GM19468 (cell line): Measurements from ENCODE around the gene POLA1.

Source experiments
- ATAC-seq: cut with Tn5 transposase; IDR thresholded peaks from one replicate; pipeline ENCODE4 v1.9.1; 2021; ENCODE audit warnings: mild to moderate bottlenecking, moderate library complexity, moderate number of reproducible peaks; ENCODE audit not compliant: unreplicated experiment; ENCODE audit errors: extremely low read depth

POLA1 gene

DNA sequence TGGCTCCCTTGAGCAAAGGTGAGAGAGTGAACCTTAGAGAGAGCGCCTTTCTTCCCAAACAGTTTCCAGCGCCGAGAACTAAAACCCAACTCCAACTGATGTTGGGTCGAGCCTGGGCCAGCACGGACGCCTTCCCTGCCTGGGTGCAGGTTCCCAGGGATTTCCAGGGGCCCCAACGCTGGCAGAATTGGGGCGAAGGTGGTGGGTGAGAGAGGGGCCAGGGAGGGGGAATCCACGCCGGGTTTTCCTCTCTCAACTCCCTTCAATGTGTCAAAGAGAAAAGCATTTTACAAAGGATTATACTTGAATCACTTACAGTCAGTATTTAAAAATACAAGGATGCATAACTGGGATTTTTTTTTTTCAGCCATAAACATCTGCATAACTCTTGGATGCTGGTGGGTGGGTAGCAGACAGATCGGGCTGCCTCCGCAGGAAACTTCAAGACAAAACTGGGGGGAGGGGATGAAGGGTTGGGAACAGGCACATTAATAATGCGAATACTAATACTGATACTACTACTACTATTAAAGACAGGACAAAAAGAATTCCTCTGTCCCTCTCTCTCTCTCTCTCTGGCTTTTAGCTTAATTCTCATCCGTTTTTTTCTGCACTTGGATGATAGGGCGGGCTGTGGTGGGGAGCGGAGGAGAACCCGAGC lies 323.4 kb downstream of the POLA1 start:
- no peak for ATAC-seq

DNA sequence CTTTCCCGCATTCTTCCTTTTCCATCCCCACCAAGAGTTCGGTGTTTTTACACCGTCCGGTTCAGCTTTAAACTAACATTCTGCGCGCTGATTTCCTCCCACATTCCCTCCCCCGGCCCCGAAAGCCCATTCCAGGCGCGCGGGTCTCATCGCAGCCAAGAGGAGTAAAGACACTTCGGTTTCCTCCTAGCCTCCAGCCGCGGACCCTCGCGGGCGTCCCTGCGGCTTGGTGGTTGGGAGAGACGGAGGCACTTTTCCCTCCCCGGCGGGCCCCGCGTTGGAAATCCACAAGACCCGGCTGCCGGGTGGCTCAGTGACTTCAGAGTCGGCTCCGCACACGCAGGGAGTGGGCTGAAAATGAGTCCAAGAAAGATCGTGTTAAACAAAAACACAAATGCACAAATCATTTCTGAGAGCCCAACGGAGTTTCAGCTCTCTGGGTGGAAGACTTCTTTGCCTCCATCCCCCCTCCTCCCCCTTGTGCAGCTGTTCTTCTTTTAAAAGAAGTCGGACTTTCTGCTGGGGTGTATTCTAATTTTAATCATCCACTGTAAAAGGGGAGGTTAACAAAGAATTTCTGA lies 324.0 kb downstream of the POLA1 start:
- no peak for ATAC-seq

- ATAC-seq: no peak
Observed at GRCh38 chrX:25018682-25019081, 325.0 kb downstream of the POLA1 start.

DNA sequence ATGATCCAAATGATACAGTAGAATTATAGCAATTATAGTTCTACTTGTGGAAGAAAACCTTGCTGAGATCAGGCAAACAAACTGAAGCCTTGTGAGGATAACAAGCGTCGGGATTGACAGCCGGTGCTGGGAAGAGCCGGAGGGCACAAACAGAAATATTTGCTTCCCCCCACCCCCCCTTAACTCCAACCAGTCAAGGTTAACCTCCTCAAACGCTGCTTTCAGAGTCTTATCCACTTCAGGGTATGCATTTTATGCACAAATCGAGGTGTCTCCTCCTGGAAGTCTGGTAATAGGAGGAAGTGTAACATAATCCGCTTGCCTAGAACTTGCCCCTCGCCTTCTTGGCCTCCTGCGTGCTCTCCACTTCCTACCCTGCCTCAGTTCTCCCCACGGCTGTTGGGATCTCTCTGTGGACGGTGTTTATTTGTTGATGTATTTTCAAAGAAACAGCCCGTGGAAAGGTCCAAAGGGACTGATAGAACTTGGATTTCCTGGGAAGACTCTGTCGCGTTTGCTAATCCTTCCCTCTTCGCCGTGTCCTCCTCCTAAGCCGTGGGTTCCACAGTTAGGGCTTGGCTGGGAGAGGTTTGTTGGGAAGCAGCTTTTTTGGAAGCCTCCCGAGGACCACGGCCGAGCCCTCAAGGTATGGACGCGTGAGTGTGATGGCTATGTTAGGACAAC lies 326.1 kb downstream of the POLA1 start:
- no peak for ATAC-seq

DNA sequence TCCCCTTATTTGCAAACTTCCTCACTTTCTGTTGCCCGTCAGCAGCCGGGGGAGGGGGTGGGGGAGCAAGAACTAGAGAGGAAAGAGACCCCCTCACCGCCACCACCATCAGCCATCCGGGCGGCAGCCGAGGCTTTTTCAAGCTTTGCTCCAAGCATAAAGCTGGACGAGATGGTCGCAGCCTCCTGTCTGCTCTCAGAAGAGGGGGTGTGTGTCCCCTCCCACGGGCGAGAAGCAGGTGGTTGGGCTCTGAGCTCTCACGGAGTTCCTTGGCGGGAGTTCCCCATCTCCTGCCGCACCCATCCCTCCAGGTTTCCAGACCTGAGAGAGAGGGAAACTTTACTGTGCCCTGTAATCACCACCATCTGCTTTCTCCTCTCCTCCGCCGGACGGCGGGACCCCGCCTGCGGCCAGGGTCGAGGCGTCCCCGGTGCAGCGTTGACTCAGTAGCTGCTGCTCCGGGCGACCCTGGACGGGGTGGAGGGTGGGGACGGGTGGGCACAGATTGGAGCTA lies 326.7 kb downstream of the POLA1 start:
- no peak for ATAC-seq

- no peak for ATAC-seq
Observed at GRCh38 chrX:25020905-25021449, 327.3 kb downstream of the POLA1 start.

DNA sequence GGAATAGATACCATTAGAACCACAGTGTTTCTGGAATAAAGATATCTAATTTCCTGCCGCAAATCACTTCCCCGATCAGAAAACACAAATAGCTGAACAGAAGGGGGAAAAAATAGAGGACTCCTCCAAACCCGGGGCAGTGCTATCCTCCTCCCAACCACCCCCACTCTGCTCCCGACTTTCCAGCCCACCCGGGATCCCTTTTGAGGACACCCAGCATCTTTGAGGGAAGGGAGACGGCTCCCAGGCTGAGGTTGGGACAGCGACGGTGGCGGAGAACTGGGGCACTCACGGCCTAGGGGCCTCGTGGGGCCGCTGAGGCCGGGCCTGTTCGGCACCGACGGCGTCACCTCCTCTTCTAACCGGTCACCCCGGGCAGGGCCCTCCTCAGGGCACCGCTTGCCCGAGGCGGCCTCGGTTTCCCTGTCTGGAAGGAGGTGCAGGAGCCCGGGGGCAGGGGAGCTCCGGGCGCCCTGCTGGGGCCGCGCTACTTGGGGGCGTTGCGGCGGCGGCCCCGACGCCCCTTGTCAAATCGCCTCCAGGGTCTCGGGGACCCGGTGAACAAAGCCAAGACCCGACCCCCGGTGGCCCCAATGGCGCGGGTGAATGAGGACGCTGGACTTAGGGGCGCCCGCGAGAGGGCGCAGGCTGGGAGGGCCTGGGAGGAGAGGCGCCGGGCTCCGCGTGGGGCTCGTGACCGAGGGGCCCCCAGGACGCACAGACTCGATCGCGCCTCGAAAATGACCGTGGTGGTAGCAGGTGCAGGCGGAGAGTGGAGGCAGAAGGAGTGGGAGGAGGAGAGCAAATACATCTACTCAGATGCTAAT lies 329.0 kb downstream of the POLA1 start:
- no peak for ATAC-seq

GRCh38 chrX:25023908-25024307 lies 330.2 kb downstream of the POLA1 start:
- ATAC-seq: no peak

DNA sequence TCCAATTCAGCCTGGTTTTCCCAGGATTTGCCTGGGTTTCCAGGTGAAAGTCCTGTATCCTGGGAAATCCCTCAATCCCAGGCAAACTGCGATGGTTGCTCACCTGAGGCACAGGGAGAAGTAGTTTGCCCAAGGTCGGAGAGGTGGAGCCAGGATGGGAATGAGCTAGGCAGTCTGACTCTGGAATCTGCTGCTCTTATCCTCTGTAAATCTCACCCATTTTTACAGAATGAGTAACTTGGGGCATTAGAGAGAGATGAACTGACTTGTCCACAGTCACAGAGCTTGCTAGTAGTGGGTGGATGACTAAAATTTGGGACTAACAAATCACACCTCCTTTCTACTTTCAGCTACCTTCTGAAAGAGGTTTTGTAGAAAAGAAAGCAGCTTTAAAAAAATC lies 331.9 kb downstream of the POLA1 start:
- ATAC-seq: no peak

DNA sequence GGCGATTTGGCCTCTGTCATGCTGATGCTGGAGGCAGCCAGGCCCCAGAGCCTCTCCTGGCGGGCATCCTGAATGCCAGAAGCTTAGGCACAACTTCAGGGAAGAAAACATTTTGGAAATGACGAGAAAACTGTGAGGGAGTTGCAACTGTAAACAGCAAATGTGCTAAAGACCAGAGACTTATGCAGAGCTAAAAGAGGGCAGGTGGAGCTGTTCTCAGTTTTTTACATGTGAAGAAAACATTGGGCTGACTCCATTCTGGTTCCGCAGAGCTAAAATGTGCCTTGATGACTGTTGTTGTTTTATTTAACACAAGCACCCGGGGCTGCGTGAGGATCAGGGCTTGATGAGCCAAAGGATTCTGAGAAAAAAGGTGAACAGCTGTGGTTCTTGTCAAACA lies 332.9 kb downstream of the POLA1 start:
- no peak for ATAC-seq

DNA sequence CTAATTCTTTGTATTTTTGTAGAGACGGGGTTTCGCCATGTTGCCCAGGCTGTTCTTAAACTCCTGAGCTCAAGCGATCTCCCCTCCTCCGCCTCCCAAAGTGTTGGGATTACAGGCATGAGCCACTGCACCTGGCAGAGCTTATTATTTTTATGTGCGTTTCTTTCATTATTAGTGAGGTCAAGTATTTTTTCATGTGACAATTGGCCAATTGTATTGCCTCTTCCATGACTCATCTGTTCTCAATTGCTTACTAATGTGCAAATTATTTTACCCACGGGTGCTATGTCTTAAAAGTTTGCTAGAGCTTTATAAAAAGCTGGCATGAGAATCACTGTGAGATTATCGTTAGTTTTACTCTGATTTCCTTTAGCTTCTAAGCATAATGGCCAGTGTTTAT lies 335.0 kb downstream of the POLA1 start:
- ATAC-seq: no peak

DNA sequence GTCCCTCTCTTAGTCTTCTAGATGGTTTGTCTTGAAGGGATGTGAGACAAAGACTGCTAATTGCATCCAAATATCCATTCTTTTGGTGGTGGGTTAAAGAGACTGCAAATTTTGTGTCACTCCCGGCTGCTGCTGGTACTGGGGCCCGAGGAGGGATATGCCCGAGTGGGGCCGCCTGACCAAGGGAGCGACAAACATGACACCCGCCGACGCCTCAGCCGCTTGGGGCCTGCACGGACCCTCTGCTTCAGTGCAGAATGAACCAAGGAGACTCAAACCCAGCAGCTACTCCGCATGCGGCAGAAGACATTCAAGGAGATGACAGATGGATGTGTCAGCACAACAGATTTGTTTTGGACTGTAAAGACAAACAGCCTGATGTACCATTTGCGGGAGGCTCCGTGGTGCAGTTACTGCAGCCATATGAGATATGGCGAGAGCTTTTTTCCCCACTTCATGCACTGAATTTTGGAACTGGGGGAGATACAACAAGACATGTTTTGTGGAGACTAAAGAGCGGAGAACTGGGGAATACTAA lies 335.6 kb downstream of the POLA1 start:
- no peak for ATAC-seq

DNA sequence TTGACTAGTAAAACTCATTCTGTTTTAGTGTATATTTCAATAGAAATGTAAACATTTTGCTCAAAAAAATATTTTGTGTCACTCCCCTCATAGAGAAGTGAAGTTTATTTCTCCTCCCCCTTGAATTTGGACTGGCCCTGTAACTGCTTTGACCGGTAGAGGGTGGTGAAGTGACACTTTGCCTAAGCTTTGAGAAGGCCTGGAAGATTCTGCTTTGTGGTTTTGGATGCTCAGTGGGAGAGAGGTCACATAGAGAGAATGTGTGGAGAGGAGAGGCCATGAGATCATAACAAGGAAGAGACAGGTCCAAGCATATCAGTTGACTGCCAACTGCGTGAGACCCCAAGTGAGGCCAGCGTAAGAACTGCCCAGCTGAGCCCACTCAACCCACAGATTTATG lies 341.2 kb downstream of the POLA1 start:
- no peak for ATAC-seq

DNA sequence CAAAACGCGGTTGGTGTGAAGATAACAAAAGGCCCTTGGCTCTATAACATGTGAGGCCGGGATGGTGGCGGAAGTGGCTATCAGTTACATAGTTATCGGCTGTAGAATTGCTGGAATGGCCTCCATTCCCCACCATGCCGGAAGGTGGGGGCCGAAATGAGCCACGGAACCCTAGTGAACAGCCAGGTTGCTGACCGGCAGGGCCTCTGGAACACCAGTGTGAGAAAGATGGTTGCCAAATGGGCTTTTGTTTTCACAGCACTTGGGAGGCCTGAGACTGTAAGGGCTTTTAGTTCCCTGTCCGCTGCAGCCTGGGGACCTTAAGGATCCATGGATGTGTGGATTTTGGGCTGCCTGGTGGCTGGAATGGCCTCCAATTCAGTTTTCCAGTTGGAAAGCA lies 345.3 kb downstream of the POLA1 start:
- ATAC-seq: no peak

GRCh38 chrX:25043192-25043591 lies 349.5 kb downstream of the POLA1 start:
- ATAC-seq: no peak
